Neuronal stem cell (in vitro differentiated cells): ENCODE measurements around the gene ANKAR.

ENCODE experiments used
- DNase-seq: peaks from one replicate; pipeline ENCODE4 v3.0.0-alpha.2; 2013; ENCODE audit warnings: low spot score
- H2AFZ ChIP-seq: one replicate; pipeline ENCODE4 v1.6.1; 2013; ENCODE audit warnings: mild to moderate bottlenecking, low read length, inconsistent platforms
- H2AK5ac ChIP-seq: 2 replicates; pipeline ENCODE4 v1.6.1; 2013; ENCODE audit warnings: low read depth, mild to moderate bottlenecking, inconsistent platforms, low read length, moderate library complexity, mixed read lengths
- H2BK120ac ChIP-seq: 2 replicates; pipeline ENCODE4 v1.6.1; 2013; ENCODE audit warnings: low read depth, mild to moderate bottlenecking, inconsistent platforms, low read length, moderate library complexity, mixed read lengths
- H2BK12ac ChIP-seq: one replicate; pipeline ENCODE4 v1.6.1; 2013; ENCODE audit warnings: low read length, inconsistent platforms
- H2BK15ac ChIP-seq: 2 replicates; pipeline ENCODE4 v1.6.1; 2013; ENCODE audit warnings: mild to moderate bottlenecking, low read length, inconsistent platforms, mixed read lengths
- H2BK5ac ChIP-seq: one replicate; pipeline ENCODE4 v1.6.1; 2013; ENCODE audit warnings: inconsistent platforms, mild to moderate bottlenecking, low read length, moderate library complexity
- H3K14ac ChIP-seq: one replicate; pipeline ENCODE4 v1.6.1; 2013; ENCODE audit warnings: low read length, inconsistent platforms
- H3K18ac ChIP-seq: 2 replicates; pipeline ENCODE4 v1.6.1; 2013; ENCODE audit warnings: low read length, inconsistent platforms
- H3K23ac ChIP-seq: 2 replicates; pipeline ENCODE4 v1.6.1; 2013; ENCODE audit warnings: low read depth, mild to moderate bottlenecking, mixed read lengths, low read length, inconsistent platforms; ENCODE audit not compliant: poor library complexity
- H3K27ac ChIP-seq: replicated peaks from 3 replicates; pipeline ENCODE4 v1.5.1; 2013; ENCODE audit warnings: low read length, inconsistent platforms
- H3K27me3 ChIP-seq, 3 experiments: 2 replicates each; pipeline ENCODE4 v1.6.1; 2013; ENCODE audit warnings: low read length in 3 of 3, mild to moderate bottlenecking in 2 of 3, inconsistent platforms in 1 of 3, low read depth in 1 of 3, mixed read lengths in 1 of 3, moderate library complexity in 1 of 3; ENCODE audit not compliant: control insufficient read depth in 3 of 3, insufficient read depth in 3 of 3
- H3K36me3 ChIP-seq, 2 donors: replicated peaks in 1 of 2; 2 replicates each; pipeline ENCODE4 v1.6.1; 2013; ENCODE audit warnings: low read length in 2 of 2; ENCODE audit not compliant: control insufficient read depth in 2 of 2, insufficient read depth in 2 of 2
- H3K4ac ChIP-seq: 2 replicates; pipeline ENCODE4 v1.6.1; 2013; ENCODE audit warnings: inconsistent platforms, mild to moderate bottlenecking, low read length, moderate library complexity
- H3K4me1 ChIP-seq, 2 donors: 1 replicate in 1 of 2; 2 replicates in 1 of 2; pipeline ENCODE4 v1.6.1; 2013; ENCODE audit warnings: low read length in 2 of 2, low read depth in 1 of 2; ENCODE audit not compliant: control insufficient read depth in 2 of 2, insufficient read depth in 1 of 2
- H3K4me2 ChIP-seq: one replicate; pipeline ENCODE4 v1.6.1; 2013; ENCODE audit warnings: mild to moderate bottlenecking, low read length, inconsistent platforms; ENCODE audit not compliant: insufficient read depth, poor library complexity, severe bottlenecking
- H3K4me3 ChIP-seq, 2 donors: 2 replicates each; pipeline ENCODE4 v1.5.1; 2013; ENCODE audit warnings: low read length in 2 of 2, mild to moderate bottlenecking in 2 of 2, inconsistent platforms in 1 of 2, moderate library complexity in 1 of 2
- H3K79me1 ChIP-seq: one replicate; pipeline ENCODE4 v1.6.1; 2013; ENCODE audit warnings: low read depth, mild to moderate bottlenecking, inconsistent platforms, low read length, moderate library complexity
- H3K9ac ChIP-seq: one replicate; pipeline ENCODE4 v1.6.1; 2013; ENCODE audit warnings: mild to moderate bottlenecking, low read depth, low read length, inconsistent platforms; ENCODE audit not compliant: poor library complexity
- H3K9me3 ChIP-seq, 2 donors: replicated peaks in 1 of 2; 2 replicates each; pipeline versions ENCODE3 to v1.6.1; 2013; ENCODE audit warnings: low read length in 2 of 2, mild to moderate bottlenecking in 2 of 2, inconsistent platforms in 1 of 2, low read depth in 1 of 2, mixed read lengths in 1 of 2, moderate library complexity in 1 of 2; ENCODE audit not compliant: control insufficient read depth in 2 of 2, insufficient read depth in 1 of 2
- H4K8ac ChIP-seq: one replicate; pipeline ENCODE4 v1.6.1; 2013; ENCODE audit warnings: low read depth, mild to moderate bottlenecking, inconsistent platforms, low read length, moderate library complexity
- H4K91ac ChIP-seq: one replicate; pipeline ENCODE4 v1.6.1; 2013; ENCODE audit warnings: low read length, low read depth, mild to moderate bottlenecking, inconsistent platforms; ENCODE audit not compliant: poor library complexity
- WGBS, 2 donors: extraction: QIAGEN DNeasy Blood & Tissue Kit; methylation state at CpG; one replicate each; pipeline ENCODE4 v1.1.7; 2013; ENCODE audit warnings: missing lambda C conversion rate in 2 of 2, mixed read lengths in 1 of 2; ENCODE audit not compliant: insufficient read length in 2 of 2, insufficient replicate concordance in 1 of 2; ENCODE audit errors: extremely low coverage in 2 of 2; 5-methylcytosine and 5-hydroxymethylcytosine counted together

Gene ANKAR

GRCh38 chr2:189641590-189641989 lies 32.9 kb upstream of the ANKAR start:
- no peaks in the 10 kb centered on the region for H3K9me3 ChIP-seq
- H3K4me1 ChIP-seq: peaks cover 0 to 3% of the 10 kb centered on the region in 2 donors
- H3K4ac ChIP-seq: no peak overlapping the region
- no peak overlapping the region for H3K9ac ChIP-seq
- H2AK5ac ChIP-seq: no peak overlapping the region
- no peaks in the 10 kb centered on the region for H3K79me1 ChIP-seq
- no peak overlapping the region for H3K4me3 ChIP-seq
- no peaks in the 10 kb centered on the region for H3K36me3 ChIP-seq
- H4K8ac ChIP-seq: no peak overlapping the region
- H3K4me2 ChIP-seq: no peak overlapping the region
- H4K91ac ChIP-seq: no peak overlapping the region
- no peak overlapping the region for H3K14ac ChIP-seq
- no peak for DNase-seq
- H2AFZ ChIP-seq: no peak overlapping the region
- no peak overlapping the region for H2BK120ac ChIP-seq
- H2BK12ac ChIP-seq: no peak overlapping the region
- no peak overlapping the region for H2BK5ac ChIP-seq
- no peak overlapping the region for H3K23ac ChIP-seq
- no CpG with 5 or more reads among the region's 2 CpGs for WGBS, 2 donors
- H3K27ac ChIP-seq: no peak overlapping the region
- H3K27me3 ChIP-seq: peaks cover 0 to 13% (median 0%) of the 10 kb centered on the region in 3 experiments
- no peak overlapping the region for H2BK15ac ChIP-seq
- H3K18ac ChIP-seq: no peak overlapping the region

GRCh38 chr2:189646521-189646920 lies 27.9 kb upstream of the ANKAR start:
- no peak overlapping the region for H3K9ac ChIP-seq
- no peak overlapping the region for H3K27ac ChIP-seq
- H3K4me1 ChIP-seq: no peaks in the 10 kb centered on the region
- no peak overlapping the region for H3K18ac ChIP-seq
- no peaks in the 10 kb centered on the region for H3K27me3 ChIP-seq
- no peak overlapping the region for H3K4me3 ChIP-seq
- H2AK5ac ChIP-seq: no peak overlapping the region
- no peak overlapping the region for H3K4me2 ChIP-seq
- no peak overlapping the region for H2BK15ac ChIP-seq
- H4K8ac ChIP-seq: no peak overlapping the region
- no peak overlapping the region for H2BK120ac ChIP-seq
- H3K4ac ChIP-seq: no peak overlapping the region
- no peak overlapping the region for H2BK12ac ChIP-seq
- DNase-seq: no peak
- H3K9me3 ChIP-seq: no peaks in the 10 kb centered on the region
- no peaks in the 10 kb centered on the region for H3K36me3 ChIP-seq
- H3K23ac ChIP-seq: no peak overlapping the region
- no peak overlapping the region for H3K14ac ChIP-seq
- H3K79me1 ChIP-seq: no peaks in the 10 kb centered on the region
- H2BK5ac ChIP-seq: no peak overlapping the region
- no peak overlapping the region for H4K91ac ChIP-seq
- no peak overlapping the region for H2AFZ ChIP-seq

GRCh38 chr2:189648846-189649509 lies 25.5 kb upstream of the ANKAR start:
- Histone ChIP-seq H3K4me3 (no peak overlapping the region), H3K14ac (no peak overlapping the region), H3K27ac (no peak overlapping the region), H2BK5ac (no peak overlapping the region), H3K18ac (no peak overlapping the region), H3K9ac (no peak overlapping the region), H3K4ac (no peak overlapping the region), H3K4me2 (no peak overlapping the region), H3K4me1 (no peaks in the 10 kb centered on the region), H4K8ac (no peak overlapping the region), H3K79me1 (no peaks in the 10 kb centered on the region), H2AK5ac (no peak overlapping the region), H2BK12ac (no peak overlapping the region), H2BK120ac (no peak overlapping the region), H3K36me3 (no peaks in the 10 kb centered on the region), H4K91ac (no peak overlapping the region), H3K9me3 (no peaks in the 10 kb centered on the region), H2AFZ (no peak overlapping the region), H3K27me3 (no peaks in the 10 kb centered on the region), H2BK15ac (no peak overlapping the region), H3K23ac (no peak overlapping the region)
- DNase-seq: no peak
- no CpG with 5 or more reads among the region's 1 CpG for WGBS, 2 donors

- Histone ChIP-seq H4K8ac (no peak overlapping the region), H2BK15ac (no peak overlapping the region), H2AFZ (no peak overlapping the region), H3K36me3 (no peaks in the 10 kb centered on the region), H3K4me3 (no peak overlapping the region), H2BK12ac (no peak overlapping the region), H3K4me2 (no peak overlapping the region), H3K9me3 (no peaks in the 10 kb centered on the region), H3K18ac (no peak overlapping the region), H3K4me1 (no peaks in the 10 kb centered on the region), H4K91ac (no peak overlapping the region), H3K23ac (no peak overlapping the region), H3K27ac (no peak overlapping the region), H3K79me1 (no peaks in the 10 kb centered on the region), H2BK120ac (no peak overlapping the region), H3K27me3 (no peaks in the 10 kb centered on the region), H2BK5ac (no peak overlapping the region), H3K9ac (no peak overlapping the region), H3K14ac (no peak overlapping the region), H2AK5ac (no peak overlapping the region), H3K4ac (no peak overlapping the region)
- no peak for DNase-seq
Measured at GRCh38 chr2:189651284-189651683, 23.2 kb upstream of the ANKAR start.
